ENCODE results near the gene HBEGF.

HBEGF gene

DNA sequence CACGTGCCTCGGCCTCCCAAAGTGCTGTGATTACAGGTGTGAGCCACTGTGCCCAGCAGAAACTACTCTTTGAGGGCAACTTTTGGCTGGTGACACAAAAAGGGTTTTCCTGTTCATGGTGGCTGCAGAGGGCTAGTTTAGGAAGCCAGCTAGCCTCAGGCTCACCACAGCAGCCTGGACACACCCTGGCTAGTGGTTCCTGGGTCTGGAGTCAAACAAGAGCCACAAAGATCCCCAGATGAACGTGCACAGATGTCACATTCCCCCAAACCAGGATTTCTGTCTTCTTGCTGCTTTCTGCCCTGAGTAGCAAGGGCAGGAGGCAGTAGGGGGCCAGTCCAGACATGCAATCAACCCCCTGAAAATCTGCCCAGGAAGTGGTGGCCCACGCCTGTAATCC lies 6.8 kb downstream of the HBEGF start:
- in situ Hi-C loops (cut with MboI; ENCODE audit: low sequenced_read_pairs, unreplicated experiment) = no loop called here
- TF ChIP-seq, protein P1, sequence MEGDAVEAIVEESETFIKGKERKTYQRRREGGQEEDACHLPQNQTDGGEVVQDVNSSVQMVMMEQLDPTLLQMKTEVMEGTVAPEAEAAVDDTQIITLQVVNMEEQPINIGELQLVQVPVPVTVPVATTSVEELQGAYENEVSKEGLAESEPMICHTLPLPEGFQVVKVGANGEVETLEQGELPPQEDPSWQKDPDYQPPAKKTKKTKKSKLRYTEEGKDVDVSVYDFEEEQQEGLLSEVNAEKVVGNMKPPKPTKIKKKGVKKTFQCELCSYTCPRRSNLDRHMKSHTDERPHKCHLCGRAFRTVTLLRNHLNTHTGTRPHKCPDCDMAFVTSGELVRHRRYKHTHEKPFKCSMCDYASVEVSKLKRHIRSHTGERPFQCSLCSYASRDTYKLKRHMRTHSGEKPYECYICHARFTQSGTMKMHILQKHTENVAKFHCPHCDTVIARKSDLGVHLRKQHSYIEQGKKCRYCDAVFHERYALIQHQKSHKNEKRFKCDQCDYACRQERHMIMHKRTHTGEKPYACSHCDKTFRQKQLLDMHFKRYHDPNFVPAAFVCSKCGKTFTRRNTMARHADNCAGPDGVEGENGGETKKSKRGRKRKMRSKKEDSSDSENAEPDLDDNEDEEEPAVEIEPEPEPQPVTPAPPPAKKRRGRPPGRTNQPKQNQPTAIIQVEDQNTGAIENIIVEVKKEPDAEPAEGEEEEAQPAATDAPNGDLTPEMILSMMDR (IDR thresholded peaks at IDR 0.05; ENCODE audit: borderline replicate concordance, control extremely low read depth, extremely low read depth, insufficient read depth, missing control alignments) = no peak
- DNase-seq (ENCODE audit: low spot score) = no peak

DNA sequence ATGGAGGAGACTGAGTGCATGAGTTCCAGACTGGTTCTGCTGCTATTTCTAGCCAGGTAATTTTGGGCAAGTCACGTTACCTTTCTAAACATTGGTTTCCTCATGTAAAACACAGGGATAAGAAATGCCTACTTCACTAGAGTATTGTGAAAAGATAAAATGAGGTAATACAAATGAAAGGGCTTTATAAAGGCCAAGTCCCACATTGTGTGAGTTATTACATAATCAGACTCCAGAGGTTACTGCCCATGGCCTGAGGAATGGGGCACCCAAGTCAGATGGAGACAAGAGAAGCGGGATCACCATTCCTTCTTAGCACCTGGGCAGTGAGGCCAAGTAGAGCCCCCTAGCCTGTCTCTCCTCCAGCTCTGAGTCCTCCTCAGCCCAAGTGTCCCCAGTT lies 7.5 kb downstream of the HBEGF start:
- in situ Hi-C loops (cut with MboI; ENCODE audit: low sequenced_read_pairs, unreplicated experiment) = no loop called here
- DNase-seq (ENCODE audit: low spot score) = no peak
- TF ChIP-seq, protein P1 (IDR thresholded peaks at IDR 0.05; ENCODE audit: borderline replicate concordance, control extremely low read depth, extremely low read depth, insufficient read depth, missing control alignments) = no peak

DNA sequence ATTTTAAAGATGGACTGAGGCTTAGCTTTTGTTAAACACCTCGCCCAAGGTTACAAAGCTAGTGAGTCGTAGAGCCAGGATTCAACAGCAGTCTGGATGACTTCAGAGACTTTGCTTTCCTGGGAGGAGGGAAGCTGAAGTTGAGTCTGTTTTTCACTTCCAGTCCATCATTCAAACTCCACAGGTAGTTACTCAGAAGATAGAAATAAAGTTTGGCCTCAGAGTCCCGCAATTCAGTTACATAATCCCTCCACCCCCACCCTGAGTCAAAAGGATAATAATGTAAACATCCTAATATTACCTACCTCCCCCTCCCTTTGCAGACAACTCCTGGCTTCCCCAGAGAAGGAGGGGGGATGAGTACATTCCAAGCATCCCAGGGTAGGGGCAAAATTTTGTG lies 8.1 kb downstream of the HBEGF start:
- DNase-seq (ENCODE audit: low spot score) = no peak
- TF ChIP-seq, protein P1 (IDR thresholded peaks at IDR 0.05; ENCODE audit: borderline replicate concordance, control extremely low read depth, extremely low read depth, insufficient read depth, missing control alignments) = no peak
- in situ Hi-C loops (cut with MboI; ENCODE audit: low sequenced_read_pairs, unreplicated experiment) = no loop called here

DNA sequence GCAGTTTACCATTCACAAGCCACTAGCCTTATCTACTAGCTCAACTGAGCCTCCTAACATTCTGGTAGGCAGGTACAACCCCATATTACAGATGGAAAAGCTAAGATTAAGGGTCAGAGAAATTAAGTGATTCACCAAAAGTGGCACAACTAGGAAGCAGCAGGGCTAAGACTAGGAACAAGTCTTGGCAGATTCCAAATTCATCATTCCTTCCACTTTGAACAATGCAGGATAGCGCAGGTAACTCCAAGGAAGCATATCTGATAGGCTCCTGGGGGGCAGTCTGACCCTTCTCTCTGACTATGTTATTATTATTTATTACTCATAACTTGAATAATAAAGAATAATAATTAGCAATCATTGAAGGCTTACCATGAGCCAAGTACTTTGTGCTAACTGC lies 8.5 kb downstream of the HBEGF start:
- TF ChIP-seq, protein P1 (IDR thresholded peaks at IDR 0.05; ENCODE audit: borderline replicate concordance, control extremely low read depth, extremely low read depth, insufficient read depth, missing control alignments) = no peak
- in situ Hi-C loops (cut with MboI; ENCODE audit: low sequenced_read_pairs, unreplicated experiment) = no loop called here
- no peak for DNase-seq (ENCODE audit: low spot score)

DNA sequence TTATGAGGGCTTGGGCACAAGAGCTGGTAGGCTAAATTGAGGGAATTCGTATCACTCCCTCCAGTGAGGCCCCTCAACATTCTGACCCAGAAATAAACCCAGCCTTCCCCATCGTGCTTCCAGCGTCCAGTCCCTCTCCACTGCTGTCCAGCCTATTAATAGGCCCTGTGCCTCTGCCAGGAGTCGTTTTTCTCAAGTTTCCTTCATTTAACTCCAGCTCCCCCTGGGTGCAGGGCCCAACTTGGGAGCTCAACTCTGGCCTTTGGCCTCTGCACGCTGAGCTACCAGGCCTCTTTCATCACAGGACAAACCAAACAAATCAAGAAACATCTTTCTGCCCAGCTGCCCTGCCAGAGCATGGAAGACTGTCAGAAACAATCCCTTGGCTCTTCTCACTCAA lies 10.0 kb downstream of the HBEGF start:
- TF ChIP-seq, protein P1 (IDR thresholded peaks at IDR 0.05; ENCODE audit: borderline replicate concordance, control extremely low read depth, extremely low read depth, insufficient read depth, missing control alignments) = no peak
- in situ Hi-C loops (cut with MboI; ENCODE audit: low sequenced_read_pairs, unreplicated experiment) = no loop called here
- no peak for DNase-seq (ENCODE audit: low spot score)

DNA sequence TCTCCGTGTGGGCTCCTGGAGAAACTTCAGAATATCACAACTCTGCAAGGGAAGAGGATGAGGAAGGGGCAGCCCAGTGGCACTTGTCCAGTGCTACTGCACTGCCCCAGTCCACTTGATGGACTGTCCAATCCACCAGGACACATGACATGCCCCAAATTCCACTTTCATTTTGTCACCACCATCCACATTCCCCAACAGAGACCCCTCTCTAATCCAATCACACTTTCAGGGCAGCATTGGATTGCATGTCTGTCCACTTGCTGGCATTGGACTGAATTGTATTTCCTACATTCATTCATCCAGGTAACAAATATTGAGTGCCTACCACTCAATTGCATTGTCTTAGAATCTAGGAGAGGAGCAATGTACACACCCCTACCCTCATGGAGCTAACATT lies 14.8 kb downstream of the HBEGF start:
- no peak for DNase-seq (ENCODE audit: low spot score)
- in situ Hi-C loops (cut with MboI; ENCODE audit: low sequenced_read_pairs, unreplicated experiment) = no loop called here
- TF ChIP-seq, protein P1 (IDR thresholded peaks at IDR 0.05; ENCODE audit: borderline replicate concordance, control extremely low read depth, extremely low read depth, insufficient read depth, missing control alignments) = no peak

All from GM13976 (cell line).